Bronchial epithelial cell (primary cell): ENCODE results near the gene ZNF771. TPM values are rescaled to one million over a fixed set of nuclear protein-coding genes. Genes with fewer than 3 reads are reported as not detected.

Experiments used
- DNase-seq: peaks from one replicate; pipeline ENCODE4 v3.0.0-alpha.2; 2010; ENCODE audit warnings: low read depth
- FAIRE-seq: peaks from 2 replicates; lab custom pipeline; 2011; peaks lifted over from hg19 to GRCh38; lab: Jason Lieb, UNC
- H3K27me3 ChIP-seq: 2 replicates; pipeline ENCODE4 v1.5.1; 2011; ENCODE audit warnings: low read length; ENCODE audit not compliant: control insufficient read depth, insufficient read depth
- H3K36me3 ChIP-seq: 2 replicates; pipeline ENCODE4 v1.5.1; 2011; ENCODE audit warnings: low read length; ENCODE audit not compliant: control insufficient read depth, insufficient read depth
- H3K4me3 ChIP-seq: 2 replicates; pipeline ENCODE4 v1.5.1; 2011; ENCODE audit warnings: mild to moderate bottlenecking, low read depth, low read length, control low read depth
- CTCF ChIP-seq: IDR thresholded peaks from 2 replicates; pipeline ENCODE4 v1.5.1; 2011; ENCODE audit warnings: mild to moderate bottlenecking, moderate library complexity, low read length, control low read depth, inconsistent platforms; ENCODE audit not compliant: insufficient read depth, severe bottlenecking
- total RNA-seq: library from RNA; depleted of rRNA; stranded (reverse); fragments of >200 nt; gene quantifications from 2 replicates; pipeline ENCODE4 v1.2.1, GENCODE V29; 2014

ZNF771 gene
- total RNA-seq, 1 donor from 2014 or later = 10.0 TPM

GRCh38 chr16:30372038-30372712 is 35.2 kb upstream of the ZNF771 start:
- Histone ChIP-seq H3K27me3 (no peaks in the 10 kb centered on the region), H3K36me3 (no peaks in the 10 kb centered on the region), H3K4me3 (no peak overlapping the region)
- no peak for FAIRE-seq
- no peak for TF ChIP-seq CTCF
- DNase-seq = no peak

- DNase-seq (no peak), FAIRE-seq (no peak)
- Histone ChIP-seq H3K36me3 (no peaks in the 10 kb centered on the region), H3K27me3 (no peaks in the 10 kb centered on the region), H3K4me3 (no peak overlapping the region)
- no peak for TF ChIP-seq CTCF
These were observed 34.7 kb upstream of the ZNF771 start for GRCh38 chr16:30372725-30373124.

- TF ChIP-seq CTCF = no peak
- FAIRE-seq = no peak
- no peaks in the 10 kb centered on the region for H3K36me3 ChIP-seq
- H3K4me3 ChIP-seq = no peak within 1 kb of the TSS
- no peaks in the 10 kb centered on the region for H3K27me3 ChIP-seq
- no peak for DNase-seq
These were observed 32.9 kb upstream of the ZNF771 start, which contains the start of gene MYL11 for GRCh38 chr16:30374538-30374937. TSS of gene MYL11 (plus strand) at chr16:30374802. CDS start at chr16:30374858, 56 bp downstream.

GRCh38 chr16:30375864-30376263 is 31.5 kb upstream of the ZNF771 start:
- DNase-seq = no peak
- no peak for TF ChIP-seq CTCF
- no peak overlapping the region for H3K4me3 ChIP-seq
- no peak for FAIRE-seq
- H3K27me3 ChIP-seq = no peaks in the 10 kb centered on the region
- no peaks in the 10 kb centered on the region for H3K36me3 ChIP-seq

- no peak for FAIRE-seq
These were observed 30.9 kb upstream of the ZNF771 start for GRCh38 chr16:30376461-30376902.

More at GRCh38 chr16:30376461-30376902, 30.9 kb upstream of the ZNF771 start:
- no peak for TF ChIP-seq CTCF
- no peaks in the 10 kb centered on the region for H3K27me3 ChIP-seq
- no peak for DNase-seq
- H3K4me3 ChIP-seq = no peak overlapping the region
- no peaks in the 10 kb centered on the region for H3K36me3 ChIP-seq
